H1 (cell line): ENCODE results near the gene CLIC3. TPM values are rescaled to one million over a fixed set of nuclear protein-coding genes. Genes with fewer than 3 reads are reported as not detected.

Experiments
- CTCF ChIA-PET: fragments of 300-600 bp; sonication (Branson Sonifier 250); formaldehyde crosslinking; loops from one replicate; lab custom pipeline; 2021; ENCODE audit not compliant: partially characterized antibody; lab: Charles Lee
- POLR2A ChIA-PET: fragments of 300-600 bp; sonication (Branson Sonifier 250); formaldehyde crosslinking; loops from one replicate; lab custom pipeline; 2021; ENCODE audit warnings: inconsistent platforms; ENCODE audit not compliant: partially characterized antibody; lab: Charles Lee
- DNase-seq, 2 experiments: peaks; one replicate each; pipeline versions ENCODE4 v3.0.0 to v3.0.0-alpha.2; 2010 to 2022; ENCODE audit warnings: low spot score in 2 of 2, low read depth in 1 of 2, mixed read lengths in 1 of 2
- FAIRE-seq: peaks from 2 replicates; lab custom pipeline; 2011; peaks lifted over from hg19 to GRCh38; lab: Jason Lieb, UNC
- H2AFZ ChIP-seq: 2 replicates; pipeline ENCODE4 v1.8.1; 2012; ENCODE audit warnings: low read length, inconsistent platforms
- H2AK5ac ChIP-seq: 2 replicates; pipeline ENCODE4 v1.6.1; 2013; ENCODE audit warnings: low read depth, low read length
- H2BK120ac ChIP-seq: replicated peaks from 2 replicates; pipeline ENCODE3; 2013; ENCODE audit warnings: low read depth, low read length, inconsistent platforms
- H2BK12ac ChIP-seq: 2 replicates; pipeline ENCODE4 v1.6.1; 2013; ENCODE audit warnings: low read depth, low read length
- H2BK15ac ChIP-seq: 2 replicates; pipeline ENCODE4 v1.6.1; 2013; ENCODE audit warnings: low read length
- H2BK20ac ChIP-seq: 2 replicates; pipeline ENCODE4 v1.6.1; 2013; ENCODE audit warnings: low read length
- H2BK5ac ChIP-seq: 2 replicates; pipeline ENCODE4 v1.6.1; 2013; ENCODE audit warnings: low read depth, low read length
- H3K14ac ChIP-seq: 2 replicates; pipeline ENCODE4 v1.6.1; 2013; ENCODE audit warnings: inconsistent platforms; ENCODE audit not compliant: insufficient read length
- H3K18ac ChIP-seq: 2 replicates; pipeline ENCODE4 v1.6.1; 2013; ENCODE audit warnings: low read length; ENCODE audit errors: extremely low read depth
- H3K23ac ChIP-seq: 2 replicates; pipeline ENCODE4 v1.6.1; 2013; ENCODE audit warnings: inconsistent platforms; ENCODE audit not compliant: insufficient read length
- H3K23me2 ChIP-seq: 2 replicates; pipeline ENCODE4 v1.6.1; 2013; ENCODE audit warnings: low read depth, low read length
- H3K27ac ChIP-seq: 2 replicates; pipeline ENCODE4 v1.6.1; 2011; ENCODE audit warnings: low read depth, low read length, inconsistent platforms
- H3K27me3 ChIP-seq, 4 experiments: replicated peaks in 1 of 4; 1 replicate in 1 of 4; 2 replicates in 3 of 4; pipeline versions ENCODE4 v1.6.1 to v1.8.1; 2011 to 2013; ENCODE audit warnings: low read length in 3 of 4, mild to moderate bottlenecking in 3 of 4, inconsistent platforms in 2 of 4, mixed read lengths in 2 of 4, moderate library complexity in 1 of 4; ENCODE audit not compliant: control insufficient read depth in 3 of 4, insufficient read depth in 3 of 4; ENCODE audit errors: extremely low read depth in 1 of 4
- H3K36me3 ChIP-seq, 4 experiments: 2 replicates each; pipeline versions ENCODE4 v1.6.1 to v1.8.1; 2011 to 2013; ENCODE audit warnings: mild to moderate bottlenecking in 4 of 4, low read length in 3 of 4, moderate library complexity in 2 of 4, control low read depth in 1 of 4, inconsistent platforms in 1 of 4; ENCODE audit not compliant: insufficient read depth in 4 of 4, control insufficient read depth in 2 of 4
- H3K4ac ChIP-seq: replicated peaks from 2 replicates; pipeline ENCODE3; 2013; ENCODE audit warnings: low read length, low read depth, mixed read lengths, inconsistent platforms; ENCODE audit not compliant: insufficient read length
- H3K4me1 ChIP-seq, 4 experiments: replicated peaks in 1 of 4; 1 replicate in 1 of 4; 2 replicates in 3 of 4; pipeline versions ENCODE4 v1.6.1 to v1.8.1; 2011 to 2013; ENCODE audit warnings: low read length in 3 of 4, inconsistent platforms in 2 of 4, mixed read lengths in 1 of 4; ENCODE audit not compliant: insufficient read depth in 4 of 4, control insufficient read depth in 3 of 4
- H3K4me2 ChIP-seq, 2 experiments: 2 replicates each; pipeline versions ENCODE4 v1.6.1 to v1.8.1; 2011 to 2013; ENCODE audit warnings: low read depth in 2 of 2, low read length in 2 of 2, control low read depth in 1 of 2, inconsistent platforms in 1 of 2, mild to moderate bottlenecking in 1 of 2; ENCODE audit not compliant: insufficient read depth in 1 of 2
- H3K4me3 ChIP-seq, 4 experiments: fragments of 200-600, 300-600 bp in 1 of 4; sonication (generic), shearing (Covaris generic), sonication (Bioruptor Twin) in 1 of 4; 2 replicates each; pipeline versions ENCODE4 v1.5.1 to v1.8.1; 2011 to 2016; ENCODE audit warnings: low read length in 4 of 4, low read depth in 3 of 4, control low read depth in 2 of 4, inconsistent platforms in 2 of 4, mild to moderate bottlenecking in 2 of 4, mixed read lengths in 1 of 4, moderate library complexity in 1 of 4; ENCODE audit not compliant: insufficient read depth in 2 of 4; ENCODE audit errors: extremely low read depth in 1 of 4
- H3K56ac ChIP-seq: replicated peaks from 2 replicates; pipeline ENCODE3; 2013; ENCODE audit warnings: low read depth, mild to moderate bottlenecking, mixed read lengths, low read length, inconsistent platforms; ENCODE audit not compliant: insufficient read length
- H3K79me1 ChIP-seq: 2 replicates; pipeline ENCODE4 v1.6.1; 2013; ENCODE audit warnings: low read depth, low read length, control low read depth
- H3K79me2 ChIP-seq, 2 experiments: 2 replicates each; pipeline versions ENCODE4 v1.6.1 to v1.8.1; 2012 to 2013; ENCODE audit warnings: low read length in 2 of 2, mild to moderate bottlenecking in 2 of 2, inconsistent platforms in 1 of 2; ENCODE audit not compliant: insufficient read depth in 2 of 2, control insufficient read depth in 1 of 2
- H3K9ac ChIP-seq, 4 experiments: replicated peaks in 1 of 4; 1 replicate in 1 of 4; 2 replicates in 3 of 4; pipeline versions ENCODE4 v1.6.1 to v1.8.1; 2011 to 2013; ENCODE audit warnings: low read depth in 3 of 4, low read length in 3 of 4, control low read depth in 2 of 4, mild to moderate bottlenecking in 2 of 4, moderate library complexity in 2 of 4, inconsistent platforms in 1 of 4; ENCODE audit errors: extremely low read depth in 1 of 4
- H3K9me3 ChIP-seq, 2 experiments: 2 replicates each; pipeline versions ENCODE4 v1.6.1 to v1.8.1; 2012 to 2013; ENCODE audit warnings: mild to moderate bottlenecking in 2 of 2, moderate library complexity in 2 of 2, control low read depth in 1 of 2, inconsistent platforms in 1 of 2, low read depth in 1 of 2, low read length in 1 of 2, mixed read lengths in 1 of 2; ENCODE audit not compliant: insufficient read depth in 2 of 2
- H4K20me1 ChIP-seq, 2 experiments: replicated peaks in 1 of 2; 2 replicates each; pipeline versions ENCODE3 to v1.8.1; 2011 to 2013; ENCODE audit warnings: inconsistent platforms in 2 of 2, low read length in 2 of 2, mild to moderate bottlenecking in 1 of 2; ENCODE audit not compliant: insufficient read depth in 2 of 2, control insufficient read depth in 1 of 2
- H4K5ac ChIP-seq: 2 replicates; pipeline ENCODE4 v1.6.1; 2013; ENCODE audit warnings: low read length, low read depth, mixed read lengths, inconsistent platforms; ENCODE audit not compliant: insufficient read length
- H4K8ac ChIP-seq: 2 replicates; pipeline ENCODE4 v1.8.0; 2013; ENCODE audit warnings: mild to moderate bottlenecking, moderate library complexity, low read length, inconsistent platforms; ENCODE audit not compliant: insufficient read depth; ENCODE audit errors: extremely low read depth
- H4K91ac ChIP-seq: replicated peaks from 2 replicates; pipeline ENCODE3; 2013; ENCODE audit warnings: low read length, mixed read lengths, inconsistent platforms; ENCODE audit not compliant: insufficient read length
- ATF3 ChIP-seq: IDR thresholded peaks from 2 replicates; pipeline ENCODE4 v1.6.1; 2011; ENCODE audit warnings: low read depth, mild to moderate bottlenecking, low read length; ENCODE audit not compliant: insufficient read depth
- KDM5A ChIP-seq: fragments of 200-600 bp; IDR thresholded peaks from 2 replicates; pipeline ENCODE4 v1.7.1; 2012; ENCODE audit warnings: mild to moderate bottlenecking, low read length, inconsistent platforms, mixed read lengths
- POLR2AphosphoS5 ChIP-seq: IDR thresholded peaks from 2 replicates; pipeline ENCODE4 v1.6.1; 2011; ENCODE audit warnings: low read depth, low read length
- POU5F1 ChIP-seq: IDR thresholded peaks from 2 replicates; pipeline ENCODE4 v1.6.1; 2011; ENCODE audit warnings: low read depth, mild to moderate bottlenecking, low read length, moderate library complexity
- SP2 ChIP-seq: IDR thresholded peaks from 2 replicates; pipeline ENCODE4 v1.6.1; 2012; ENCODE audit warnings: mild to moderate bottlenecking, low read length, inconsistent platforms
- SRF ChIP-seq: IDR thresholded peaks from 2 replicates; pipeline ENCODE4 v1.6.1; 2011; ENCODE audit warnings: mild to moderate bottlenecking, low read depth, low read length, moderate library complexity
- WGBS, 2 experiments: shearing (Covaris generic) in 1 of 2; methylation state at CpG; one replicate each; pipeline versions ENCODE4 v1.1.6 to v1.1.7; 2013 to 2015; ENCODE audit warnings: low lambda C conversion rate in 2 of 2, mixed read lengths in 2 of 2, inconsistent platforms in 1 of 2, low coverage in 1 of 2, missing lambda C conversion rate in 1 of 2; ENCODE audit not compliant: insufficient replicate concordance in 2 of 2, insufficient coverage in 1 of 2, insufficient read length in 1 of 2; ENCODE audit errors: extremely low coverage in 1 of 2, missing lambda C conversion rate in 1 of 2; 5-methylcytosine and 5-hydroxymethylcytosine counted together
- polyA plus RNA-seq, 7 experiments: library from polyadenylated mRNA; depleted of rRNA in 3 of 7; stranded (reverse) in 5 of 7; unstranded in 2 of 7; fragments of >200 nt in 5 of 7; fragments of 200-250 nt in 2 of 7; gene quantifications; 1 replicate in 5 of 7; 2 replicates in 1 of 7; 4 replicates in 1 of 7; pipeline versions ENCODE4 v1.2.1 to v1.2.3, GENCODE V29; 2011 to 2013; ENCODE audit warnings: missing spikeins in 2 of 7, mixed read lengths in 2 of 7
- total RNA-seq: library from RNA; stranded (reverse); fragmentation: NEBNext Ultra II Directional; extraction: Animal tissue kit (Norgen Biotek cat#: 25700); gene quantifications from 2 replicates; pipeline ENCODE4 v1.2.1, GENCODE V29; 2021
- TF ChIP-seq, protein P1 (sequence below): IDR thresholded peaks from 2 replicates; pipeline ENCODE4 v1.6.1; 2011; ENCODE audit warnings: low read length, improper control_type of control experiment

Gene CLIC3
- total and polyA plus RNA-seq, 2 of the 8 experiments (the other 6 are each of a cell fraction or from before 2014, with no cell fraction given), result 0.12 TPM; not detected in 1

DNA sequence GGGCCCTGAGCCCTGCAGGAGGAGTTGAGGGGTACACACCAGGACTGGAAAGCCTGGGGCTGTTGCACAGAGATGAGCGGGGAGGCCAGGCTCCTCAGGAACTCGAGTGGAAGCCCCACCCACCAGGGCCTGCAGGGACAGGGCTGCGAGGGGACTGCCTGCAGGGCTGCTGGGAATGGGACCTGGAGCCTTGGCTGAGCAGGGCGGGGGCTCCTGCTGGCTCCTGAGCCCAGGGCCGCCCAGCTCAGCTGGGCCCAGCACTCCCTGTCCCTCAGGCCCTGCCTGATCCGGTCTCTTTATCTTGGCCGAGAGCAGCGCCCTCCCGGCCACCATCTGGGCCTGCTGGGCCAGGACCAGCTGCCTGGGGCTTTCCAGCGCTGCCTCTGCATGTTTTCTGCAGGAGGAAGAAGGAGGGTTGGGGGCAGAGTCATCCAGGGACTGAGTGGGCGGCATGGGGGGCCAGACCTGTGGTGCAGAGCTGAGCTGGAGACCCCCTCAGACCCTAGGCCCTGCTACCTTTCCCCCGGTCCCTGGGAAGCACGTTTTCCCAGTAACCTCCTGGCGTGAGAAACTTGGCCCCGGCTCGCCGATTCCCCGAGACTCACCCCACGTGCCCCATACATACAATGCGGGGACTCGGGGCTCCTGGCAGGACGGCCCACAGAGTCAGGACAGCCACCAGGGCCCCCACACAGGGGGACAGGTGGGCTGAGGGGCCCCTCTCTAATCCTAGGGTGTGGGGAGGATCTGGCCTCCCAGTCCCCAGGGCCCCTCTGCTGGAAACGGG lies 34.9 kb downstream of the CLIC3 start:
- Histone ChIP-seq H3K27me3 (no peaks in the 10 kb centered on the region), H2BK15ac (no peak overlapping the region), H3K4ac (no peak overlapping the region), H3K79me1 (no peaks in the 10 kb centered on the region; the same call in 1 of the 2 replicates), H2AFZ (no peak overlapping the region), H3K23ac (no peak overlapping the region), H4K20me1 (peaks cover 0 to 4% of the 10 kb centered on the region in 2 experiments), H4K8ac (no peak overlapping the region), H3K79me2 (no peaks in the 10 kb centered on the region), H4K5ac (no peak overlapping the region), H3K36me3 (no peaks in the 10 kb centered on the region), H2BK20ac (no peak overlapping the region; the same call in 1 of the 2 replicates), H3K4me3 (no peak overlapping the region), H3K14ac (no peak overlapping the region), H3K27ac (no peak overlapping the region), H3K9ac (no peak overlapping the region), H3K56ac (no peak overlapping the region), H2BK5ac (no peak overlapping the region), H3K4me1 (peaks cover 0 to 9% (median 5%) of the 10 kb centered on the region in 4 experiments; a peak in 5 of 7 replicates), H2BK120ac (no peak overlapping the region), H4K91ac (no peak overlapping the region), H3K4me2 (no peak overlapping the region), H3K18ac (no peak overlapping the region), H3K9me3 (no peaks in the 10 kb centered on the region), H2BK12ac (peak overlapping the region; percentile 60; the same call in 1 of the 2 replicates), H3K23me2 (peaks cover 11% of the 10 kb centered on the region; the same call in 1 of the 2 replicates), H2AK5ac (no peak overlapping the region)
- DNase-seq (no peak), FAIRE-seq (no peak)
- CTCF ChIA-PET, result interaction anchor here (1.3 to 5.6 kb wide), 4 partner anchors 13 to 74 kb away, joined by 6 to 32 read pairs (median 20); partner anchors contain the start of gene PTGDS
- TF ChIP-seq, protein P1, sequence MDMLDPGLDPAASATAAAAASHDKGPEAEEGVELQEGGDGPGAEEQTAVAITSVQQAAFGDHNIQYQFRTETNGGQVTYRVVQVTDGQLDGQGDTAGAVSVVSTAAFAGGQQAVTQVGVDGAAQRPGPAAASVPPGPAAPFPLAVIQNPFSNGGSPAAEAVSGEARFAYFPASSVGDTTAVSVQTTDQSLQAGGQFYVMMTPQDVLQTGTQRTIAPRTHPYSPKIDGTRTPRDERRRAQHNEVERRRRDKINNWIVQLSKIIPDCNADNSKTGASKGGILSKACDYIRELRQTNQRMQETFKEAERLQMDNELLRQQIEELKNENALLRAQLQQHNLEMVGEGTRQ, result no peak
- TF ChIP-seq POU5F1, result no peak
- no peak for TF ChIP-seq POLR2AphosphoS5
- no peak for TF ChIP-seq SP2
- no peak for TF ChIP-seq ATF3
- no peak for TF ChIP-seq SRF
- TF ChIP-seq KDM5A, result no peak
- WGBS, 2 experiments, result 89% methylated on average over 21 of the region's 23 CpGs; no CpG with 5 or more reads in 1 of the 2 experiments
- POLR2A ChIA-PET, result interaction anchor here (1.5 kb wide), 1 partner anchor 23 kb away, joined by 3 read pairs; no protein-coding TSS in a partner anchor
